GM12875 (cell line): ENCODE results near the gene FAM151B.
"Not testable (repeated sequence)": the region's sequence is repeated elsewhere in the genome, so short reads cannot be mapped to it uniquely, and the experiment has no call there.

ENCODE experiments used
- H3K4me3 ChIP-seq: one replicate; pipeline ENCODE4 v1.5.1; 2011; ENCODE audit warnings: low read depth, low read length, control low read depth
- TF ChIP-seq, protein P1 (sequence below): IDR thresholded peaks from 2 replicates; pipeline ENCODE4 v1.5.1; 2011; ENCODE audit warnings: low read depth, mild to moderate bottlenecking, control low read depth, inconsistent platforms, low read length, moderate library complexity, borderline replicate concordance; ENCODE audit not compliant: insufficient read depth

The FAM151B gene

DNA sequence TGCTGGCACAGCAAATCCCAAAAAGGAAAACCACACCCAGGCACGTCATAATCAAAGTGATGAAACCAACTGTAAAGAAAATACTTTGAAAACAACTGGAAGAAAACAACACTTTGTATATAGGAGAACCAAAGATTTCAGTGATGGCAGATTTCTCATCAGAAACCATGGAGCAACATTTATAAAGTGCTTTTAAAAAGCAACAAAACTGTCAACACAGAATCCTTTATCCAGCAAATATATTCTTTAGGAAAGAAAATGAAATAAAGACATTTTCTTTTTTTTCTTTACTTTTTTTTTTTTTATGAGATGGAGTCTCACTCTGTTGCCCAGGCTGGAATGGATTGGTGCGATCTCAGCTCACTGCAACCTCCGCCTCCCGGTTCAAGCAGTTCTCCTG, 5.3 kb upstream of the FAM151B start:
- TF ChIP-seq, protein P1, sequence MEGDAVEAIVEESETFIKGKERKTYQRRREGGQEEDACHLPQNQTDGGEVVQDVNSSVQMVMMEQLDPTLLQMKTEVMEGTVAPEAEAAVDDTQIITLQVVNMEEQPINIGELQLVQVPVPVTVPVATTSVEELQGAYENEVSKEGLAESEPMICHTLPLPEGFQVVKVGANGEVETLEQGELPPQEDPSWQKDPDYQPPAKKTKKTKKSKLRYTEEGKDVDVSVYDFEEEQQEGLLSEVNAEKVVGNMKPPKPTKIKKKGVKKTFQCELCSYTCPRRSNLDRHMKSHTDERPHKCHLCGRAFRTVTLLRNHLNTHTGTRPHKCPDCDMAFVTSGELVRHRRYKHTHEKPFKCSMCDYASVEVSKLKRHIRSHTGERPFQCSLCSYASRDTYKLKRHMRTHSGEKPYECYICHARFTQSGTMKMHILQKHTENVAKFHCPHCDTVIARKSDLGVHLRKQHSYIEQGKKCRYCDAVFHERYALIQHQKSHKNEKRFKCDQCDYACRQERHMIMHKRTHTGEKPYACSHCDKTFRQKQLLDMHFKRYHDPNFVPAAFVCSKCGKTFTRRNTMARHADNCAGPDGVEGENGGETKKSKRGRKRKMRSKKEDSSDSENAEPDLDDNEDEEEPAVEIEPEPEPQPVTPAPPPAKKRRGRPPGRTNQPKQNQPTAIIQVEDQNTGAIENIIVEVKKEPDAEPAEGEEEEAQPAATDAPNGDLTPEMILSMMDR: no peak
- H3K4me3 ChIP-seq: no peak overlapping the region

DNA sequence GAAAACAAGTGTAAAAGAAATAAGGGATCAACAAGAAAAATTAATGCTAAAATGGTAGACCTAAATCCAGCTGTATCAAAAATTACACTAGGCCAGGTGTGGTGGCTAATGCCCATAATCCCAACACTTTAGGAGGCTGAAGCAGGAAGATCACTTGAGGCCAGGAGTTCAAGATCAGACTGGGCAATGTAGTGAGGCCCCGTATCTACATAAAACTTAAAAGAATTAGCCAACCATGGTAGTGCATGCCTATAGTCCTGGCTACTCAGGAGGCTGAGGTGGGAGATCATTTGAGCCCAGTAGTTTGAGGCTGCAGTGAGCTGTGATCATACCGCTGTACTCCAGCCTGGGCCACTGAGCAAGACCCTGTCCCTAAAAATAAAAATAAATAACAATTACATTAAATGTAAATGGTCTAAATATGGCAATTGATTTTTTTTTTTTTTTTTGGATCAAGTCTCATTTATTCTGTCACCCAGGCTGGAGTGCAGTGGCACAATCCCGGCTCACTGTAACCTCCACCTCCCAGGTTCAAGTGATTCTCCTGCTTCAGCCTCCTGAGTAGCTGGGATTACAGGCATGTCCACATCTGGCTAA, 4.2 kb upstream of the FAM151B start:
- TF ChIP-seq, protein P1: no peak
- H3K4me3 ChIP-seq: no peak overlapping the region

GRCh38 chr5:80487444-80487828, 464 bp upstream of the FAM151B start:
- H3K4me3 ChIP-seq: peak overlapping the region; percentile 54
- TF ChIP-seq, protein P1: no peak

- H3K4me3 ChIP-seq: no peak overlapping the region
- TF ChIP-seq, protein P1: no peak
Measured at GRCh38 chr5:80491296-80491695, 3.4 kb downstream of the FAM151B start.

DNA sequence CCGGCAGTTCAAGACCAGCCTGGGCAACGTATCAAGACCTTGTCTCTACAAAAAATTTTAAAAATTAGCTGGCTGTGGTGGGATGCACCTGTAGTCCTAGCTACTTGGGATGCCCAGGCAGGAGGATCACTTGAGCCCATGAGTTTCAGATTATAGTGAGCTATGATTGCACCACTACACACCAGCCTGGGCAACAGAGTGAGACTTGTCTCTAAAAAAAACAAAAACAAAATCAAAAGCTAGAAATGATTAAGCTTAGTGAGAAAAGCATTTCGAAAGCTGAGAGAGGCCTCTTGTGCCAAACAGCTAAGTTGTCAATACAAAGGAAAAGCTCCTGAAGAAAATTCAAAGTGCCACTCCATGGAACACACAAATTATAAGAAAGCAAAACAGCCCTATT, 4.8 kb downstream of the FAM151B start:
- TF ChIP-seq, protein P1: no peak
- H3K4me3 ChIP-seq: no peak overlapping the region

GRCh38 chr5:80493443-80493842, 5.5 kb downstream of the FAM151B start:
- not testable (repeated sequence) for H3K4me3 ChIP-seq

DNA sequence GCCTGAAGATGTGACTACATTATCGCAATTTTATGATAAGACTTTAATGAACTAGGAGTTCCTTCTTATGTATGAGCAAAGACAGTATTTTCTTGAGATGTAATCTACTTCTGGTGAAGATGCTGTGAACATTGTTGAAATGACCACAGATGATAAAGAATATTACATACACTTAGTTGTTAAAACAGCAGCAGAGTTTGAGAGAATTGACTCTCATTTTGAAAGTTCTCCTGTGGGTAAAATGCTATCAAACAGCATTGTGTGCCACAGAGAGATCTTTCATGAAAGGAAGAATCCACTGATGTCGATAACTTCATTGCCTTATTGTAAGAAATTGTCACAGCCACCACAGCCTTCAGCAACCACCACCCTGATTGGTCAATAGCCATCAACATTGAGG, 8.0 kb downstream of the FAM151B start:
- no peak overlapping the region for H3K4me3 ChIP-seq
- TF ChIP-seq, protein P1: no peak

DNA sequence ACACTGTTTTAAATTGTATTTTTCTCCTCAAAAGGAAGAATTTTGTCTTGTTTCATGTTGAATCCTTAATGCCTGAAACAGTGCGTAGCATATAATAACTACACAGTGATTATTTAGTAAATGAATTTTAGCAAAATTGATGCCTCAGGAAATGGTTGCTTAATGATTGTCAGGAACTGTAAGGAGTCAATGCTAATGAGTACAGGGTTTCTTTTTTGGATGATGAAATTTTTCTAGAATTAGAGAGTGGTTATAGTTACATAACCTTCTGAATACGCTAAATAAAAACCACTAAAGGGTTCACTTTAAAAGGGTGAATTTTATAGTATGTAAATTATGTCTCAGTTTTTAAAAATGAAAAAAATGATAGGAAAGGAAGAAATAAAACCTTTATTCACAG, 14.9 kb downstream of the FAM151B start:
- H3K4me3 ChIP-seq: no peak overlapping the region
- TF ChIP-seq, protein P1: no peak
